Naive thymus-derived CD4-positive, alpha-beta T cell (primary cell): ENCODE measurements around the gene EHMT1. TPM values are rescaled to one million over a fixed set of nuclear protein-coding genes. Genes with fewer than 3 reads are reported as not detected.

Experiments used
- ATAC-seq: fragments of 150-1000 bp; cut with Tn5 transposase; 2 replicates; pipeline ENCODE4 v1.10.0; 2021; ENCODE audit warnings: mild to moderate bottlenecking, moderate library complexity
- CTCF ChIA-PET: fragments of 350-600 bp; sonication (Branson Sonifier 250); formaldehyde crosslinking; loops from one replicate; lab custom pipeline; 2021; ENCODE audit warnings: antibody characterized with exemption; lab: Charles Lee
- POLR2A ChIA-PET: fragments of 350-600 bp; sonication (Branson Sonifier 250); formaldehyde crosslinking; loops from one replicate; lab custom pipeline; 2021; ENCODE audit warnings: antibody characterized with exemption, inconsistent platforms; lab: Charles Lee
- DNase-seq, 9 donors: peaks; one replicate each; pipeline versions ENCODE4 v3.0.0 to v3.0.0-alpha.2; 2020 to 2022; ENCODE audit warnings: mixed read lengths in 1 of 9
- H3K27ac ChIP-seq: one replicate; pipeline ENCODE4 v1.7.0; 2013; ENCODE audit warnings: mild to moderate bottlenecking, low read depth, low read length, moderate library complexity
- H3K27me3 ChIP-seq, 2 donors: one replicate each; pipeline ENCODE4 v1.7.0; 2013; ENCODE audit warnings: low read length in 2 of 2, mild to moderate bottlenecking in 2 of 2, moderate library complexity in 2 of 2; ENCODE audit not compliant: control insufficient read depth in 2 of 2, insufficient read depth in 2 of 2
- H3K36me3 ChIP-seq, 3 experiments: 1 replicate in 2 of 3; 2 replicates in 1 of 3; pipeline ENCODE4 v1.7.0; 2013; ENCODE audit warnings: low read length in 3 of 3, mild to moderate bottlenecking in 3 of 3, moderate library complexity in 1 of 3; ENCODE audit not compliant: insufficient read depth in 3 of 3, control insufficient read depth in 2 of 3
- H3K4me1 ChIP-seq, 2 donors: one replicate each; pipeline ENCODE4 v1.7.0; 2013; ENCODE audit warnings: low read length in 2 of 2, mild to moderate bottlenecking in 2 of 2, moderate library complexity in 1 of 2; ENCODE audit not compliant: control insufficient read depth in 2 of 2, insufficient read depth in 2 of 2
- H3K4me3 ChIP-seq: 2 replicates; pipeline ENCODE4 v1.7.0; 2013; ENCODE audit warnings: mild to moderate bottlenecking, low read length
- H3K9me3 ChIP-seq, 3 experiments: 1 replicate in 2 of 3; 2 replicates in 1 of 3; pipeline ENCODE4 v1.7.0; 2013; ENCODE audit warnings: low read length in 3 of 3; ENCODE audit not compliant: control insufficient read depth in 2 of 3
- H3K27ac Mint-ChIP-seq, 9 donors: one replicate each; pipeline ENCODE4 v1.8.0; 2020 to 2022; ENCODE audit warnings: mixed read lengths in 9 of 9, mild to moderate bottlenecking in 8 of 9, moderate library complexity in 5 of 9, inconsistent platforms in 2 of 9
- H3K27me3 Mint-ChIP-seq, 5 donors: one replicate each; pipeline ENCODE4 v1.8.0; 2021 to 2022; ENCODE audit warnings: mixed read lengths in 5 of 5, mild to moderate bottlenecking in 1 of 5
- H3K36me3 Mint-ChIP-seq, 5 donors: one replicate each; pipeline ENCODE4 v1.8.0; 2020 to 2022; ENCODE audit warnings: mixed read lengths in 5 of 5, mild to moderate bottlenecking in 3 of 5, inconsistent platforms in 1 of 5
- H3K4me1 Mint-ChIP-seq, 7 donors: one replicate each; pipeline ENCODE4 v1.8.0; 2020 to 2022; ENCODE audit warnings: mixed read lengths in 7 of 7, mild to moderate bottlenecking in 3 of 7, inconsistent platforms in 1 of 7
- H3K4me3 Mint-ChIP-seq, 10 donors: one replicate each; pipeline ENCODE4 v1.8.0; 2020 to 2022; ENCODE audit warnings: mild to moderate bottlenecking in 10 of 10, mixed read lengths in 10 of 10, moderate library complexity in 6 of 10, inconsistent platforms in 2 of 10
- H3K9me3 Mint-ChIP-seq, 11 donors: one replicate each; pipeline ENCODE4 v1.8.0; 2020 to 2022; ENCODE audit warnings: mixed read lengths in 11 of 11, mild to moderate bottlenecking in 4 of 11, inconsistent platforms in 1 of 11, moderate library complexity in 1 of 11
- intact Hi-C, 2 donors: fragments of 100-400 bp; cut with micrococcal nuclease; formaldehyde crosslinking; loops; one replicate each; pipeline ENCODE4 v1.15.1; 2023
- polyA plus RNA-seq, 2 donors: library from polyadenylated mRNA; unstranded; fragments of 300-500 nt; fragmentation: Illumina TruSeq; gene quantifications; one replicate each; pipeline ENCODE4 v1.2.3, GENCODE V29; 2021
- total RNA-seq, 6 experiments: library from RNA in 5 of 6; stranded (reverse) in 5 of 6; gene quantifications; 1 replicate in 5 of 6; 2 replicates in 1 of 6; pipeline ENCODE4 v1.2.3 and lab custom pipeline; 2021 to 2026

The EHMT1 gene
- total and polyA plus RNA-seq, 7 experiments from 2014 or later, result 24.7 to 132 (median 112) TPM

- Mint-ChIP-seq H3K4me3 (no peak overlapping the region), H3K27me3 (no peaks in the 10 kb centered on the region), H3K9me3 (peaks cover 0 to 3% (median 0%) of the 10 kb centered on the region in 11 donors), H3K27ac (no peak overlapping the region), H3K36me3 (peaks cover 0 to 36% (median 7%) of the 10 kb centered on the region in 5 donors), H3K4me1 (peaks cover 15 to 73% (median 68%) of the 10 kb centered on the region in 7 donors)
- H3K4me1 ChIP-seq, result no peaks in the 10 kb centered on the region
- ATAC-seq (no peak), DNase-seq (no peak)
- H3K4me3 ChIP-seq, result no peak overlapping the region
- intact Hi-C loops, result no loop called here
- ChIA-PET CTCF (no interaction called here), POLR2A (no interaction called here)
- H3K9me3 ChIP-seq, result no peaks in the 10 kb centered on the region
- no peak overlapping the region for H3K27ac ChIP-seq
- peaks cover 0 to 7% (median 3%) of the 10 kb centered on the region in 3 experiments for H3K36me3 ChIP-seq
- no peaks in the 10 kb centered on the region for H3K27me3 ChIP-seq
These were observed 67.1 kb downstream of the EHMT1 start for GRCh38 chr9:137685741-137686420.

GRCh38 chr9:137688261-137688660, 69.5 kb downstream of the EHMT1 start:
- peaks cover 0 to 3% (median 0%) of the 10 kb centered on the region in 3 experiments for H3K36me3 ChIP-seq
- ChIA-PET CTCF (no interaction called here), POLR2A (no interaction called here)
- Mint-ChIP-seq H3K4me3 (no peak overlapping the region), H3K27me3 (no peaks in the 10 kb centered on the region), H3K27ac (no peak overlapping the region), H3K9me3 (peaks cover 0 to 3% (median 0%) of the 10 kb centered on the region in 11 donors), H3K36me3 (peaks cover 0 to 43% (median 7%) of the 10 kb centered on the region in 5 donors), H3K4me1 (peaks cover 20 to 83% (median 77%) of the 10 kb centered on the region in 7 donors)
- H3K4me3 ChIP-seq, result no peak overlapping the region
- H3K4me1 ChIP-seq, result peaks cover 4% of the 10 kb centered on the region in 2 donors
- intact Hi-C loops, result no loop called here
- ATAC-seq (no peak), DNase-seq (no peak)
- H3K27ac ChIP-seq, result no peak overlapping the region
- H3K9me3 ChIP-seq, result no peaks in the 10 kb centered on the region
- no peaks in the 10 kb centered on the region for H3K27me3 ChIP-seq

GRCh38 chr9:137688725-137689124, 69.9 kb downstream of the EHMT1 start:
- Mint-ChIP-seq H3K4me1 (peaks cover 20 to 80% (median 73%) of the 10 kb centered on the region in 7 donors), H3K27ac (peak overlapping the region in 3 of 9 donors; percentile 65 to 81 (median 70))
- CTCF ChIA-PET, result no interaction called here

GRCh38 chr9:137689745-137690529, 71.1 kb downstream of the EHMT1 start:
- Histone ChIP-seq H3K27ac (no peak overlapping the region), H3K4me1 (peaks cover 4 to 10% of the 10 kb centered on the region in 2 donors), H3K27me3 (no peaks in the 10 kb centered on the region), H3K36me3 (peaks cover 0 to 7% (median 3%) of the 10 kb centered on the region in 3 experiments), H3K4me3 (no peak overlapping the region), H3K9me3 (no peaks in the 10 kb centered on the region)
- intact Hi-C loops, result no loop called here
- Mint-ChIP-seq H3K4me1 (peaks cover 20 to 84% (median 74%) of the 10 kb centered on the region in 7 donors), H3K4me3 (peak overlapping the region in 2 of 10 donors; percentile 13 to 23), H3K36me3 (peaks cover 0 to 41% (median 6%) of the 10 kb centered on the region in 5 donors), H3K27me3 (no peaks in the 10 kb centered on the region), H3K27ac (peak overlapping the region in 2 of 9 donors; percentile 6 to 63), H3K9me3 (peaks cover 0 to 3% (median 0%) of the 10 kb centered on the region in 11 donors)
- ChIA-PET POLR2A (interaction anchor here (0.6 to 1.1 kb wide), 2 partner anchors 24 to 42 kb away, joined by 3 read pairs; no protein-coding TSS in a partner anchor), CTCF (interaction anchor here (0.6 to 1.3 kb wide), 3 partner anchors 17 to 450 kb away, joined by 3 read pairs; no protein-coding TSS in a partner anchor)
- ATAC-seq (no peak), DNase-seq (no peak)

More at GRCh38 chr9:137688725-137689124, 69.9 kb downstream of the EHMT1 start:
- Histone ChIP-seq H3K36me3 (peaks cover 0 to 3% (median 0%) of the 10 kb centered on the region in 3 experiments), H3K9me3 (no peaks in the 10 kb centered on the region), H3K4me3 (no peak overlapping the region), H3K27me3 (no peaks in the 10 kb centered on the region), H3K4me1 (peaks cover 4% of the 10 kb centered on the region in 2 donors), H3K27ac (no peak overlapping the region)
- ATAC-seq (peak; percentile 76), DNase-seq (no peak)
- peaks cover 0 to 43% (median 7%) of the 10 kb centered on the region in 5 donors for H3K36me3 Mint-ChIP-seq
- intact Hi-C loops, result no loop called here
- H3K27me3 Mint-ChIP-seq, result no peaks in the 10 kb centered on the region
- POLR2A ChIA-PET, result no interaction called here
- peak overlapping the region in 3 of 10 donors; percentile 1 to 19 (median 2) for H3K4me3 Mint-ChIP-seq
- peaks cover 0 to 3% (median 0%) of the 10 kb centered on the region in 11 donors for H3K9me3 Mint-ChIP-seq

- intact Hi-C loops, result no loop called here
- POLR2A ChIA-PET, result interaction anchor here (0.5 kb wide), 1 partner anchor 64 kb away, joined by 3 read pairs; no protein-coding TSS in a partner anchor
- H3K4me1 ChIP-seq, result peaks cover 4 to 20% of the 10 kb centered on the region in 2 donors
- no peaks in the 10 kb centered on the region for H3K27me3 ChIP-seq
- DNase-seq (no peak), ATAC-seq (no peak)
- peaks cover 25 to 83% (median 73%) of the 10 kb centered on the region in 7 donors for H3K4me1 Mint-ChIP-seq
- H3K9me3 ChIP-seq, result no peaks in the 10 kb centered on the region
- CTCF ChIA-PET, result interaction anchor here (1.3 kb wide), 1 partner anchor 18 kb away, joined by 3 read pairs; no protein-coding TSS in a partner anchor
- peaks cover 0 to 37% (median 4%) of the 10 kb centered on the region in 5 donors for H3K36me3 Mint-ChIP-seq
- H3K4me3 Mint-ChIP-seq, result peak overlapping the region in 3 of 10 donors; percentile 8 to 42 (median 11)
- H3K4me3 ChIP-seq, result no peak overlapping the region
- H3K27ac ChIP-seq, result no peak overlapping the region
- H3K36me3 ChIP-seq, result peaks cover 0 to 10% (median 3%) of the 10 kb centered on the region in 3 experiments
- H3K27ac Mint-ChIP-seq, result peak overlapping the region in 5 of 9 donors; percentile 28 to 61 (median 56)
- H3K27me3 Mint-ChIP-seq, result no peaks in the 10 kb centered on the region
- peaks cover 0 to 3% (median 0%) of the 10 kb centered on the region in 11 donors for H3K9me3 Mint-ChIP-seq
These were observed 72.3 kb downstream of the EHMT1 start for GRCh38 chr9:137690930-137691645.
